PFSK-1 (cell line): Measurements from ENCODE around the gene NKAIN4.

Source experiments
- FOXP2 ChIP-seq: optimal IDR thresholded peaks from 2 replicates; pipeline ENCODE3; 2011; ENCODE audit warnings: borderline replicate concordance, control low read depth, inconsistent platforms; ENCODE audit not compliant: insufficient read depth; ENCODE audit errors: extremely low read length, extremely low read depth
- POLR2AphosphoS5 ChIP-seq: IDR thresholded peaks from 2 replicates; pipeline ENCODE4 v1.6.1; 2012; ENCODE audit warnings: low read depth, mild to moderate bottlenecking, control low read depth, low read length, moderate library complexity
- SIN3A ChIP-seq: IDR thresholded peaks from 2 replicates; pipeline ENCODE4 v1.6.1; 2012; ENCODE audit warnings: mild to moderate bottlenecking, low read length, moderate library complexity, borderline replicate concordance; ENCODE audit not compliant: insufficient read depth
- TAF1 ChIP-seq: IDR thresholded peaks from 2 replicates; pipeline ENCODE4 v1.6.1; 2012; ENCODE audit warnings: low read length, control low read depth, borderline replicate concordance; ENCODE audit not compliant: insufficient read depth
- TF ChIP-seq, protein P1 (sequence below), 2 experiments: IDR thresholded peaks; 2 replicates each; pipeline versions ENCODE4 v1.6.1 to v1.8.0; 2011 to 2012; ENCODE audit warnings: low read depth in 2 of 2, low read length in 2 of 2, control low read depth in 1 of 2, inconsistent platforms in 1 of 2, mild to moderate bottlenecking in 1 of 2, moderate library complexity in 1 of 2; ENCODE audit not compliant: insufficient read depth in 1 of 2

The NKAIN4 gene

DNA sequence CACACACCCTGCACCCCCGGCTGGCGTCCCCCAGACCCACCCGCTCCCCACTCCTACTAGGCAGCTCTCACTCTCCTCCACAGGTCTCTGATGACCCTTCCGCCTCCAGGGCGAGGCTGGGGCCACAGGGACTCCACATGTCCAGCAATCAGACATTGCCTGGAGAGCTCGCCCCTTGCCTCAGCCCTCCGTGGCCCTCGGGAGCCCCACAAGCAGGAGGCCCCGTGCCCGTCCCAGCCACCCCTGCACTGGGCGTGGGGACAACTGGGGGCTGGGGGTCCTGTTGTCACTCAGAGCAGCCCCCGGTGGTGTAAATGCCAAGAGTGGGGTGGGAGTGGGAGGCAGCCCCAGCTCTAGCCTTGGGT, 40.3 kb upstream of the NKAIN4 start:
- TF ChIP-seq POLR2AphosphoS5 (no peak), FOXP2 (no peak), TAF1 (no peak), SIN3A (no peak)
- TF ChIP-seq, protein P1, sequence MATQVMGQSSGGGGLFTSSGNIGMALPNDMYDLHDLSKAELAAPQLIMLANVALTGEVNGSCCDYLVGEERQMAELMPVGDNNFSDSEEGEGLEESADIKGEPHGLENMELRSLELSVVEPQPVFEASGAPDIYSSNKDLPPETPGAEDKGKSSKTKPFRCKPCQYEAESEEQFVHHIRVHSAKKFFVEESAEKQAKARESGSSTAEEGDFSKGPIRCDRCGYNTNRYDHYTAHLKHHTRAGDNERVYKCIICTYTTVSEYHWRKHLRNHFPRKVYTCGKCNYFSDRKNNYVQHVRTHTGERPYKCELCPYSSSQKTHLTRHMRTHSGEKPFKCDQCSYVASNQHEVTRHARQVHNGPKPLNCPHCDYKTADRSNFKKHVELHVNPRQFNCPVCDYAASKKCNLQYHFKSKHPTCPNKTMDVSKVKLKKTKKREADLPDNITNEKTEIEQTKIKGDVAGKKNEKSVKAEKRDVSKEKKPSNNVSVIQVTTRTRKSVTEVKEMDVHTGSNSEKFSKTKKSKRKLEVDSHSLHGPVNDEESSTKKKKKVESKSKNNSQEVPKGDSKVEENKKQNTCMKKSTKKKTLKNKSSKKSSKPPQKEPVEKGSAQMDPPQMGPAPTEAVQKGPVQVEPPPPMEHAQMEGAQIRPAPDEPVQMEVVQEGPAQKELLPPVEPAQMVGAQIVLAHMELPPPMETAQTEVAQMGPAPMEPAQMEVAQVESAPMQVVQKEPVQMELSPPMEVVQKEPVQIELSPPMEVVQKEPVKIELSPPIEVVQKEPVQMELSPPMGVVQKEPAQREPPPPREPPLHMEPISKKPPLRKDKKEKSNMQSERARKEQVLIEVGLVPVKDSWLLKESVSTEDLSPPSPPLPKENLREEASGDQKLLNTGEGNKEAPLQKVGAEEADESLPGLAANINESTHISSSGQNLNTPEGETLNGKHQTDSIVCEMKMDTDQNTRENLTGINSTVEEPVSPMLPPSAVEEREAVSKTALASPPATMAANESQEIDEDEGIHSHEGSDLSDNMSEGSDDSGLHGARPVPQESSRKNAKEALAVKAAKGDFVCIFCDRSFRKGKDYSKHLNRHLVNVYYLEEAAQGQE (IDR thresholded peaks at IDR 0.05; ENCODE audit: insufficient read depth in 1 of 2, low read depth in 2 of 2, low read length in 2 of 2) = no peak

DNA sequence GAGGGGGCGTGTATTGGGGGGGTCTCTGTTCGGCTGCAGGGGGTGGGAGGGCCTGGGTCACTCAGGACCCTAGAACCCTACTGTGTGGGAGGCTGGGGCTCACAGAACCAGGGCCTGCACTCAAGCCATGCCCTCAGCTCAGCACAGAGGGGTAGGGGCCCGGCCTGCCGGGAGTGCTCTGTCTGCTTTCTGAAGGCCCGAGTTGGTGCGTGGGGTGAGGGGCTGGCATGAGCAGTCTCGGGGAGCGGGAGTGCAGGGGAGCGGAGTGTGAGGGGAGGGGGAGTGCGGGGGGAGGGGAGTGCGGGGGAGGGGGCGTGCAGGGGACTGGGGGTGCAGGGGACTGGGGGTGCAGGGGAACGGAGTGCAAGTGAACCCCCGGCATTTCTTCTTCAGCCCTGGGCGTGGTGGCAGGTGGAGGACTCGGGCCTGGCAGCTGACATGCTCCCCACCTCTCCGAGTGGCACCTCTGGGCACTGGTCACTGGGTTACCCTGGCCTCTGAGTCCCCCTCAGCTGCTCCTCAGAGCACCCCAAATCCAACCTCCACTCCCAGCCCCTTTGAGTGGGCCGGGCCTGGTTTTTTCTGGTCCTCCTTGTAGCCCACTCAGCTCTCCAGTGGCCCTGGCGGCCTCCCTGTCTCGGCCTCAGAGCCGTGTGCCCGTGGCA, 39.7 kb upstream of the NKAIN4 start:
- no peak for TF ChIP-seq FOXP2
- no peak for TF ChIP-seq TAF1
- TF ChIP-seq, protein P1 (IDR thresholded peaks at IDR 0.05; ENCODE audit: insufficient read depth in 1 of 2, low read depth in 2 of 2, low read length in 2 of 2) = no peak
- no peak for TF ChIP-seq SIN3A
- TF ChIP-seq POLR2AphosphoS5 = no peak

DNA sequence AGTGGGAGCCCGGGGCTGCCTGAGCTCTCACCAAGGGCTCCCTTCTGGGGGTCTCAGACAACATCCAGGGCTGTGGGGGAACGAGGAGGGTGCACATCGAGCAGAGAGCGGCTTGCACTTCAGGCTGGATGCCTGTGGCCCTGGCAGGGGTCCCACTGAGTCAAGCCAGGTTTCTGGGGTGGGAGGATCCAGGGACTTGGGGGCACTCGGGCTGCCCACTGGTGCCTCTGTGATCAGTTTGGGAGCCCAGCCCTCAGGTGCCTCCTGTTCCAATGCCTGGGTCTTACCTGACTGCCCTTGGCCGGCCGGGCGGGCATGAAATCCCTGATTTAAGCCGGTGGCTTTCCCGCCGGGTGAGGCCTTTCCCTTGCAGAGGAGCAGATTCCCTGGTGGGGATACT, 39.2 kb upstream of the NKAIN4 start:
- TF ChIP-seq SIN3A (no peak), POLR2AphosphoS5 (no peak), TAF1 (no peak)
- TF ChIP-seq, protein P1 (IDR thresholded peaks at IDR 0.05; ENCODE audit: insufficient read depth in 1 of 2, low read depth in 2 of 2, low read length in 2 of 2) = no peak

DNA sequence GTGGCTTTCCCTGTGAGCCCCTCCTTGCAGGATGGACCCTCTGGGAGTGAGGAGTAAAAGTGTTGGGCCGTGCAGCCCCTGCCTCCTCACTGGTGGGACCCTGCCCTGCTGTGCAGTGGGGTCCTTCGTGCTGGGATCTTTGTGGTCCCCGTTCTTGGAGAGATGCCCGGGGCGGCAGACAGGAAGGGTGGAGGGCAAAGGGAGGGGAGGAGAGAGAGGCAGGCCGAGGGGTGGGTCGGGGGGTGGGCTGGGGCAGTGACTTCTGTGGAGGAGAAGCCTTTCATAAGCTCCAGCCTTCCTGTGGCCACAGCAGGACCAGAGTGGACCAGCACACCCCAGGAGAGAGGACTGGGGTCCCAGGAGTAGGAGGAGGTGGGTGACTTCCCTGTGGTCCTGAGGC, 38.6 kb upstream of the NKAIN4 start, which contains the start of gene COL20A1:
TSS of gene COL20A1 (plus strand) at position 283 of the 400 bp plus-strand sequence. CDS start 1,922 bp downstream, outside the sequence.
- no peak for TF ChIP-seq POLR2AphosphoS5
- TF ChIP-seq SIN3A = no peak
- no peak for TF ChIP-seq FOXP2
- no peak for TF ChIP-seq TAF1
- TF ChIP-seq, protein P1 (IDR thresholded peaks at IDR 0.05; ENCODE audit: insufficient read depth in 1 of 2, low read depth in 2 of 2, low read length in 2 of 2) = no peak
